ENCODE results near the gene TTLL5. TPM values are rescaled to one million over a fixed set of nuclear protein-coding genes. Genes with fewer than 3 reads are reported as not detected.

The TTLL5 gene
- total RNA-seq, 1 donor from 2014 or later: 45.2 TPM

GRCh38 chr14:75967866-75968265, 306.8 kb downstream of the TTLL5 start:
- no peak overlapping the region for H3K27ac Mint-ChIP-seq
- peaks cover 6% of the 10 kb centered on the region for H3K4me1 Mint-ChIP-seq
- H3K9me3 Mint-ChIP-seq: no peaks in the 10 kb centered on the region
- no peak for TF ChIP-seq CTCF (IDR thresholded peaks at IDR 0.05; ENCODE audit: unreplicated experiment)
- no peaks in the 10 kb centered on the region for H3K27me3 Mint-ChIP-seq (ENCODE audit: low read depth)
- DNase-seq (ENCODE audit: low spot score in 2 of 2, unreplicated experiment in 2 of 2): no peak
- H3K36me3 Mint-ChIP-seq: peaks cover 53% of the 10 kb centered on the region
- no peak overlapping the region for H3K4me3 Mint-ChIP-seq

GRCh38 chr14:75968456-75968855, 307.4 kb downstream of the TTLL5 start:
- Mint-ChIP-seq H3K4me3 (no peak overlapping the region), H3K9me3 (no peaks in the 10 kb centered on the region), H3K27ac (no peak overlapping the region), H3K27me3 (ENCODE audit: low read depth) (no peaks in the 10 kb centered on the region), H3K36me3 (peaks cover 52% of the 10 kb centered on the region), H3K4me1 (peaks cover 11% of the 10 kb centered on the region)
- DNase-seq (ENCODE audit: low spot score in 2 of 2, unreplicated experiment in 2 of 2): no peak
- no peak for TF ChIP-seq CTCF (IDR thresholded peaks at IDR 0.05; ENCODE audit: unreplicated experiment)

- Mint-ChIP-seq H3K27ac (no peak overlapping the region), H3K4me1 (peaks cover 11% of the 10 kb centered on the region), H3K27me3 (ENCODE audit: low read depth) (no peaks in the 10 kb centered on the region), H3K36me3 (peaks cover 48% of the 10 kb centered on the region), H3K9me3 (no peaks in the 10 kb centered on the region), H3K4me3 (no peak overlapping the region)
- TF ChIP-seq CTCF (IDR thresholded peaks at IDR 0.05; ENCODE audit: unreplicated experiment): no peak
- no peak for DNase-seq (ENCODE audit: low spot score in 2 of 2, unreplicated experiment in 2 of 2)
Measured at GRCh38 chr14:75969126-75969525, 308.1 kb downstream of the TTLL5 start.

GRCh38 chr14:75969891-75970290, 308.8 kb downstream of the TTLL5 start:
- Mint-ChIP-seq H3K9me3 (no peaks in the 10 kb centered on the region), H3K27me3 (ENCODE audit: low read depth) (no peaks in the 10 kb centered on the region), H3K27ac (no peak overlapping the region), H3K36me3 (peaks cover 42% of the 10 kb centered on the region), H3K4me3 (no peak overlapping the region), H3K4me1 (peaks cover 11% of the 10 kb centered on the region)
- no peak for TF ChIP-seq CTCF (IDR thresholded peaks at IDR 0.05; ENCODE audit: unreplicated experiment)
- no peak for DNase-seq (ENCODE audit: low spot score in 2 of 2, unreplicated experiment in 2 of 2)

GRCh38 chr14:75970989-75971388, 309.9 kb downstream of the TTLL5 start:
- Mint-ChIP-seq H3K27ac (no peak overlapping the region), H3K4me3 (no peak overlapping the region), H3K4me1 (peaks cover 15% of the 10 kb centered on the region), H3K36me3 (peaks cover 39% of the 10 kb centered on the region), H3K27me3 (ENCODE audit: low read depth) (no peaks in the 10 kb centered on the region), H3K9me3 (no peaks in the 10 kb centered on the region)
- TF ChIP-seq CTCF (IDR thresholded peaks at IDR 0.05; ENCODE audit: unreplicated experiment): no peak
- DNase-seq (ENCODE audit: low spot score in 2 of 2, unreplicated experiment in 2 of 2): no peak

GRCh38 chr14:75971509-75971908, 310.5 kb downstream of the TTLL5 start:
- no peak for TF ChIP-seq CTCF (IDR thresholded peaks at IDR 0.05; ENCODE audit: unreplicated experiment)
- Mint-ChIP-seq H3K4me1 (peaks cover 17% of the 10 kb centered on the region), H3K27ac (no peak overlapping the region), H3K27me3 (ENCODE audit: low read depth) (no peaks in the 10 kb centered on the region), H3K4me3 (no peak overlapping the region), H3K36me3 (peaks cover 34% of the 10 kb centered on the region), H3K9me3 (no peaks in the 10 kb centered on the region)
- no peak for DNase-seq (ENCODE audit: low spot score in 2 of 2, unreplicated experiment in 2 of 2)

Data from mesothelial cell of epicardium (in vitro differentiated cells).